K562 (cell line): ENCODE data around the gene LSP1. TPM values are rescaled to one million over a fixed set of nuclear protein-coding genes. Genes with fewer than 3 reads are reported as not detected.

ENCODE experiments used
- ATAC-seq: fragments of 200-7000 bp; cut with Tn5 transposase; 3 replicates; pipeline ENCODE4 v1.9.1; 2020; ENCODE audit warnings: moderate library complexity
- BruUV-seq: library from RNA; stranded (reverse); fragments of 400-500 nt; replicated peaks from 2 replicates; lab custom pipeline; 2021; lab: Mats Ljungman, UMichigan
- CTCF ChIA-PET: fragments of 300-600 bp; formaldehyde crosslinking; extraction: SDS; loops from one replicate; lab custom pipeline; 2021; ENCODE audit warnings: low intra/inter-chr PET ratio; lab: Yijun Ruan, JAX
- POLR2A ChIA-PET: fragments of 300-600, 350-650 bp; sonication (Branson Sonifier 250); formaldehyde crosslinking; extraction: SDS; loops from one replicate; lab custom pipeline; 2021; ENCODE audit warnings: antibody characterized with exemption, inconsistent platforms; lab: Yijun Ruan, JAX
- DNase-seq, 4 experiments: peaks; one replicate each; pipeline versions ENCODE4 v3.0.0 to v3.0.0-alpha.2; 2011 to 2018; ENCODE audit warnings: low spot score in 3 of 4, mixed read lengths in 3 of 4; ENCODE audit errors: extremely low read depth in 1 of 4
- FAIRE-seq: peaks from 2 replicates; lab custom pipeline; 2011; peaks lifted over from hg19 to GRCh38; lab: Jason Lieb, UNC
- H2AFZ ChIP-seq: 2 replicates; pipeline ENCODE4 v1.6.0; 2011; ENCODE audit warnings: low read depth, low read length, control low read depth, inconsistent platforms
- H3K27ac ChIP-seq: fragments of 200-600 bp; 3 replicates; pipeline ENCODE4 v1.8.0; 2011; ENCODE audit warnings: low read depth, mild to moderate bottlenecking, control low read depth, inconsistent platforms, low read length, moderate library complexity, mixed read lengths; ENCODE audit errors: extremely low read depth
- H3K27me3 ChIP-seq, 2 experiments: fragments of 300-600 bp in 1 of 2; 2 replicates in 1 of 2; 3 replicates in 1 of 2; pipeline versions ENCODE4 v1.6.0 to v1.8.0; 2011; ENCODE audit warnings: inconsistent platforms in 2 of 2, low read length in 2 of 2, mild to moderate bottlenecking in 1 of 2, mixed read lengths in 1 of 2, moderate library complexity in 1 of 2; ENCODE audit not compliant: control insufficient read depth in 2 of 2, insufficient read depth in 2 of 2
- H3K36me3 ChIP-seq: fragments of 300-600 bp; 3 replicates; pipeline ENCODE4 v1.8.0; 2011; ENCODE audit warnings: mild to moderate bottlenecking, low read length, inconsistent platforms; ENCODE audit not compliant: control insufficient read depth, insufficient read depth
- H3K4me1 ChIP-seq, 2 experiments: fragments of 200-600 bp in 1 of 2; replicated peaks in 1 of 2; 2 replicates in 1 of 2; 3 replicates in 1 of 2; pipeline versions ENCODE4 v1.5.1 to v1.8.0; 2011; ENCODE audit warnings: inconsistent platforms in 2 of 2, low read length in 2 of 2, mild to moderate bottlenecking in 1 of 2, mixed read lengths in 1 of 2, moderate library complexity in 1 of 2; ENCODE audit not compliant: control insufficient read depth in 2 of 2, insufficient read depth in 2 of 2
- H3K4me2 ChIP-seq: 2 replicates; pipeline ENCODE4 v1.6.1; 2011; ENCODE audit warnings: low read length, control low read depth, inconsistent platforms, mixed read lengths; ENCODE audit not compliant: insufficient read depth
- H3K4me3 ChIP-seq: fragments of 200-600 bp; sonication (generic), shearing (Covaris generic); 2 replicates; pipeline ENCODE4 v1.5.1; 2016; ENCODE audit warnings: control low read depth, inconsistent platforms
- H3K79me2 ChIP-seq: fragments of 200-600 bp; 3 replicates; pipeline ENCODE4 v1.8.0; 2011; ENCODE audit warnings: low read length, inconsistent platforms; ENCODE audit not compliant: control insufficient read depth, insufficient read depth
- H3K9ac ChIP-seq, 2 experiments: 2 replicates each; pipeline versions ENCODE4 v1.6.0 to v1.6.1; 2011; ENCODE audit warnings: low read depth in 2 of 2, low read length in 2 of 2, control low read depth in 1 of 2, inconsistent platforms in 1 of 2, mild to moderate bottlenecking in 1 of 2, mixed read lengths in 1 of 2; ENCODE audit not compliant: insufficient read depth in 1 of 2
- H3K9me1 ChIP-seq: one replicate; pipeline ENCODE4 v1.6.0; 2011; ENCODE audit warnings: inconsistent platforms, mild to moderate bottlenecking, low read length, moderate library complexity; ENCODE audit not compliant: control insufficient read depth, insufficient read depth
- H3K9me3 ChIP-seq: replicated peaks from 2 replicates; pipeline ENCODE4 v1.5.1; 2011; ENCODE audit warnings: low read depth, low read length, inconsistent platforms; ENCODE audit not compliant: control insufficient read depth, insufficient read depth
- H4K20me1 ChIP-seq: replicated peaks from 2 replicates; pipeline ENCODE4 v1.6.1; 2011; ENCODE audit warnings: low read length, inconsistent platforms, mixed read lengths; ENCODE audit not compliant: control insufficient read depth, insufficient read depth
- KLF6 ChIP-seq: fragments of 250-450 bp; sonication (Bioruptor Pico); IDR thresholded peaks from 2 replicates; pipeline ENCODE4 v1.4.0; 2020; ENCODE audit warnings: mild to moderate bottlenecking, moderate library complexity, borderline replicate concordance
- NCOA4 ChIP-seq: fragments of 450-650 bp; IDR thresholded peaks from 2 replicates; pipeline ENCODE4 v1.6.1; 2018; ENCODE audit warnings: mild to moderate bottlenecking; ENCODE audit not compliant: partially characterized antibody
- ZNF780A ChIP-seq: fragments of 250-450 bp; sonication (Bioruptor Pico); IDR thresholded peaks from 2 replicates; pipeline ENCODE4 v1.5.0; 2021; ENCODE audit warnings: mild to moderate bottlenecking
- WGBS: fragments of 100-300 bp; shearing (Covaris generic); methylation state at CpG from one replicate; pipeline ENCODE4 v1.1.6; 2016; ENCODE audit warnings: low coverage, mixed read lengths; ENCODE audit not compliant: insufficient coverage; ENCODE audit errors: missing lambda C conversion rate; 5-methylcytosine and 5-hydroxymethylcytosine counted together
- in situ Hi-C: fragments of 300-500 bp; cut with MboI; formaldehyde crosslinking; loops from 4 replicates; pipeline ENCODE4 v1.15.0; 2018; ENCODE audit warnings: inconsistent platforms, mixed read lengths
- intact Hi-C: fragments of 100-400 bp; cut with micrococcal nuclease; formaldehyde crosslinking; loops from 2 replicates; pipeline ENCODE4 v1.14.2; 2022
- polyA plus RNA-seq, 8 experiments: library from polyadenylated mRNA; depleted of rRNA in 4 of 8; stranded (reverse) in 5 of 8; unstranded in 3 of 8; fragments of >200 nt; fragmentation: Nextera tagmentation in 2 of 8; fragmentation: Illumina TruSeq in 1 of 8; extraction: Ambion mirVana in 2 of 8; extraction: Trizol in 1 of 8; gene quantifications; 2 replicates each; pipeline versions ENCODE4 v1.2.1 to v1.2.3, GENCODE V29; 2011 to 2014; ENCODE audit warnings: inconsistent platforms in 1 of 8, missing spikeins in 1 of 8
- total RNA-seq, 7 experiments: library from RNA; depleted of rRNA in 6 of 7; stranded (reverse); fragments of >200 nt in 6 of 7; fragmentation: Illumina TruSeq in 2 of 7; extraction: Trizol in 2 of 7; gene quantifications; 2 replicates each; pipeline versions ENCODE4 v1.2.1 to v1.2.3, GENCODE V29; 2011 to 2021; ENCODE audit warnings: low replicate concordance in 1 of 7
- TF ChIP-seq, protein P1 (sequence below): fragments of 250-450 bp; sonication (Bioruptor Pico); IDR thresholded peaks from 2 replicates; pipeline ENCODE4 v1.5.0; 2021; ENCODE audit warnings: mild to moderate bottlenecking, borderline replicate concordance
- TF ChIP-seq, protein P2 (sequence below): sonication (generic); formaldehyde crosslinking; IDR thresholded peaks from 2 replicates; pipeline ENCODE4 v1.9.0; 2022; ENCODE audit warnings: mild to moderate bottlenecking, missing genetic modification reagents

LSP1 gene
- total and polyA plus RNA-seq, 9 of the 15 experiments (the other 6 are each of a cell fraction or from before 2014, with no cell fraction given) = 0.08 to 2.9 (median 0.65) TPM; not detected in 2

DNA sequence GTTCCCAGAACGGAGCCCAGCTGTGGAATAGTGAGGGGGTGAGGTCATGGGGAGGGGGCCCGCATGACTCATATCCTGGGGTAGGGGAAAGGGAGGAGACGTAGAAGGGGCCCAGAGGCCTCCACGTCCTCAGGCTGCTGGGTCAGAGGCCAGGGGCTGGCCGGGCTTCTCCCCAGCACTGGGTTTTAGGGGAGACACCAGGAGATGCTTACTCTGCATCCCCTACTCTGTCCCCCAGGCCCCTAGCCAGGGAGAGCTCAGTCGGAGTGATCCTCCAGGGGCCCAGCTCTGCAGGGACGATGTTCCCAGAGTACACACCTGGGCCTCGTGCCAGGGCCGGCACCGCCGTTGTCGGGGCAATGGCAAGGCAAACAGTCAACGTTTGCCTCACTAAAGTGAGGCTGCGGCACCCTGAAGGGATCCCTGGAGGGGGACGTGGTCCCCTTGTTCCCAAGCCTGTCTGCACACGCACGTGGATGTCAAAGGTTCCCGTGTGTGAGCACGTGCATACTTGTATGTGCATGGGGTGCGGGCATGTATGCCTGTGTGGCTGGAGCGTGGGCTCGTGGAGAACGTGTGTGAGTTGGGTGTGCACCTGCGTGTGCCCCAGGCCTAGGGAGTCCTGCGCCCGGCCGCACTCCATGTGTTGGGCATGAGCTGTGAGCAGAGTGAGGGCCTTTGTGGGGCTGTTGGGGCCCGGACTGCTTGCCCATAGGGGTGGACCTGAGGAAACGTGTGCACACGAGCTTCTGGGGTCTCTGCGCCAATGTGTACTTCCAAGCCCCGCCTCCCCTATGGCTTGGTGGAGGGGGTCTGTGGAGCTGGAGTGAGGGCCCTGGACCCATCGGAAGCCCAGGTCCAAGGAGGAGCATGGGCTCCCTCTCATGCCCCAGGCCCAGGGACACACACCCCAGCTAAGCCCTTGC lies 24.6 kb downstream of the LSP1 start:
- Histone ChIP-seq H3K9me1 (no peaks in the 10 kb centered on the region), H3K36me3 (no peaks in the 10 kb centered on the region), H3K4me3 (no peak overlapping the region), H2AFZ (no peak overlapping the region), H3K9me3 (no peaks in the 10 kb centered on the region), H4K20me1 (0 out of 2 replicates have a peak, but pooled peaks cover 3% of the 10 kb centered on the region), H3K9ac (no peak overlapping the region), H3K27ac (no peak overlapping the region), H3K27me3 (peaks cover 3 to 56% of the 10 kb centered on the region in 2 experiments; a peak in 3 of 5 replicates), H3K4me2 (no peak overlapping the region), H3K4me1 (peaks cover 0 to 42% of the 10 kb centered on the region in 2 experiments; a peak in 2 of 5 replicates), H3K79me2 (no peaks in the 10 kb centered on the region)
- DNase-seq (no peak), ATAC-seq (no peak), FAIRE-seq (no peak)
- intact Hi-C loops (loop anchor here (5.0 kb wide), 1 partner anchor 185 kb away; no protein-coding TSS in a partner anchor), in situ Hi-C loops (loop anchor here (10.0 kb wide), 1 partner anchor 127 kb away; no protein-coding TSS in a partner anchor)
- TF ChIP-seq ZNF780A (no peak), NCOA4 (no peak), KLF6 (CRISPR knock-in tag) (no peak)
- TF ChIP-seq, protein P1, sequence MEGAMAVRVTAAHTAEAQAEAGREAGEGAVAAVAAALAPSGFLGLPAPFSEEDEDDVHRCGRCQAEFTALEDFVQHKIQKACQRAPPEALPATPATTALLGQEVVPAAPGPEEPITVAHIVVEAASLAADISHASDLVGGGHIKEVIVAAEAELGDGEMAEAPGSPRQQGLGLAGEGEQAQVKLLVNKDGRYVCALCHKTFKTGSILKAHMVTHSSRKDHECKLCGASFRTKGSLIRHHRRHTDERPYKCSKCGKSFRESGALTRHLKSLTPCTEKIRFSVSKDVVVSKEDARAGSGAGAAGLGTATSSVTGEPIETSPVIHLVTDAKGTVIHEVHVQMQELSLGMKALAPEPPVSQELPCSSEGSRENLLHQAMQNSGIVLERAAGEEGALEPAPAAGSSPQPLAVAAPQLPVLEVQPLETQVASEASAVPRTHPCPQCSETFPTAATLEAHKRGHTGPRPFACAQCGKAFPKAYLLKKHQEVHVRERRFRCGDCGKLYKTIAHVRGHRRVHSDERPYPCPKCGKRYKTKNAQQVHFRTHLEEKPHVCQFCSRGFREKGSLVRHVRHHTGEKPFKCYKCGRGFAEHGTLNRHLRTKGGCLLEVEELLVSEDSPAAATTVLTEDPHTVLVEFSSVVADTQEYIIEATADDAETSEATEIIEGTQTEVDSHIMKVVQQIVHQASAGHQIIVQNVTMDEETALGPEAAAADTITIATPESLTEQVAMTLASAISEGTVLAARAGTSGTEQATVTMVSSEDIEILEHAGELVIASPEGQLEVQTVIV (CRISPR knock-in tag) = no peak
- TF ChIP-seq, protein P2, sequence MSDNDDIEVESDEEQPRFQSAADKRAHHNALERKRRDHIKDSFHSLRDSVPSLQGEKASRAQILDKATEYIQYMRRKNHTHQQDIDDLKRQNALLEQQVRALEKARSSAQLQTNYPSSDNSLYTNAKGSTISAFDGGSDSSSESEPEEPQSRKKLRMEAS (CRISPR knock-in tag) = peak; percentile 27; the same call in 1 of the 2 replicates
- 16% methylated on average over 31 of the region's 33 CpGs for WGBS
- ChIA-PET POLR2A (no interaction called here), CTCF (interaction anchor here (1.2 kb wide), 1 partner anchor 123 kb away, joined by 4 read pairs; no protein-coding TSS in a partner anchor)
- BruUV-seq = no TSS peak
